Natural killer cell (primary cell): ENCODE measurements around the gene TICRR. TPM values are rescaled to one million over a fixed set of nuclear protein-coding genes. Genes with fewer than 3 reads are reported as not detected.

Experiments
- ATAC-seq, 3 donors: fragments of 150-1000 bp in 2 of 3; fragments of 200-7000 bp in 1 of 3; cut with Tn5 transposase; 1 replicate in 1 of 3; 2 replicates in 2 of 3; pipeline ENCODE4 v1.10.0; 2021; ENCODE audit warnings: mild to moderate bottlenecking in 2 of 3, moderate library complexity in 2 of 3
- DNase-seq, 2 donors: peaks; one replicate each; pipeline versions ENCODE4 v3.0.0 to v3.0.0-alpha.2; 2013 to 2021; ENCODE audit warnings: mixed read lengths in 1 of 2
- H3K27ac ChIP-seq: one replicate; pipeline ENCODE4 v1.5.1; 2013; ENCODE audit warnings: mild to moderate bottlenecking, low read length
- H3K27me3 ChIP-seq: one replicate; pipeline ENCODE4 v1.6.1; 2013; ENCODE audit warnings: low read length; ENCODE audit not compliant: control insufficient read depth, insufficient read depth
- H3K36me3 ChIP-seq: one replicate; pipeline ENCODE4 v1.6.1; 2013; ENCODE audit warnings: low read length; ENCODE audit not compliant: control insufficient read depth, insufficient read depth
- H3K4me1 ChIP-seq: one replicate; pipeline ENCODE4 v1.6.1; 2013; ENCODE audit warnings: low read length; ENCODE audit not compliant: control insufficient read depth, insufficient read depth
- H3K4me3 ChIP-seq: one replicate; pipeline ENCODE4 v1.5.1; 2013; ENCODE audit warnings: low read length
- H3K9me3 ChIP-seq: one replicate; pipeline ENCODE4 v1.6.1; 2013; ENCODE audit warnings: low read length; ENCODE audit not compliant: control insufficient read depth, insufficient read depth
- H3K27ac Mint-ChIP-seq, 2 donors: one replicate each; pipeline ENCODE4 v1.8.0; 2022; ENCODE audit warnings: mild to moderate bottlenecking in 2 of 2, mixed read lengths in 2 of 2, moderate library complexity in 1 of 2
- H3K27me3 Mint-ChIP-seq, 2 donors: one replicate each; pipeline ENCODE4 v1.8.0; 2022; ENCODE audit warnings: low read depth in 2 of 2, mixed read lengths in 2 of 2
- H3K36me3 Mint-ChIP-seq: one replicate; pipeline ENCODE4 v1.8.0; 2022; ENCODE audit warnings: mixed read lengths
- H3K4me1 Mint-ChIP-seq, 2 donors: one replicate each; pipeline ENCODE4 v1.8.0; 2022; ENCODE audit warnings: mixed read lengths in 2 of 2
- H3K4me3 Mint-ChIP-seq: one replicate; pipeline ENCODE4 v1.8.0; 2022; ENCODE audit warnings: mild to moderate bottlenecking, moderate library complexity, mixed read lengths
- H3K9me3 Mint-ChIP-seq, 2 donors: one replicate each; pipeline ENCODE4 v1.8.0; 2022; ENCODE audit warnings: mixed read lengths in 2 of 2
- WGBS: methylation state at CpG from one replicate; pipeline ENCODE4 v1.1.7; 2013; ENCODE audit warnings: missing lambda C conversion rate; ENCODE audit not compliant: insufficient coverage; 5-methylcytosine and 5-hydroxymethylcytosine counted together
- intact Hi-C: fragments of 100-400 bp; cut with micrococcal nuclease; formaldehyde crosslinking; loops from one replicate; pipeline ENCODE4 v1.14.2; 2022
- total RNA-seq, 4 donors: library from RNA; stranded (reverse); fragments of 120-200 nt in 1 of 4; gene quantifications; one replicate each; pipeline versions ENCODE4 v1.2.3 to v1.2.4, GENCODE V29; 2013 to 2022
- TF ChIP-seq, protein P1 (sequence below): fragments of 200-600 bp; IDR thresholded peaks from one replicate; pipeline ENCODE4 v1.8.0; 2022; ENCODE audit warnings: antibody characterized with exemption

The TICRR gene
- total RNA-seq, 3 donors from 2014 or later (not counting 1 experiment from before 2014, with no cell fraction given), result 0.13 to 0.59 (median 0.14) TPM

DNA sequence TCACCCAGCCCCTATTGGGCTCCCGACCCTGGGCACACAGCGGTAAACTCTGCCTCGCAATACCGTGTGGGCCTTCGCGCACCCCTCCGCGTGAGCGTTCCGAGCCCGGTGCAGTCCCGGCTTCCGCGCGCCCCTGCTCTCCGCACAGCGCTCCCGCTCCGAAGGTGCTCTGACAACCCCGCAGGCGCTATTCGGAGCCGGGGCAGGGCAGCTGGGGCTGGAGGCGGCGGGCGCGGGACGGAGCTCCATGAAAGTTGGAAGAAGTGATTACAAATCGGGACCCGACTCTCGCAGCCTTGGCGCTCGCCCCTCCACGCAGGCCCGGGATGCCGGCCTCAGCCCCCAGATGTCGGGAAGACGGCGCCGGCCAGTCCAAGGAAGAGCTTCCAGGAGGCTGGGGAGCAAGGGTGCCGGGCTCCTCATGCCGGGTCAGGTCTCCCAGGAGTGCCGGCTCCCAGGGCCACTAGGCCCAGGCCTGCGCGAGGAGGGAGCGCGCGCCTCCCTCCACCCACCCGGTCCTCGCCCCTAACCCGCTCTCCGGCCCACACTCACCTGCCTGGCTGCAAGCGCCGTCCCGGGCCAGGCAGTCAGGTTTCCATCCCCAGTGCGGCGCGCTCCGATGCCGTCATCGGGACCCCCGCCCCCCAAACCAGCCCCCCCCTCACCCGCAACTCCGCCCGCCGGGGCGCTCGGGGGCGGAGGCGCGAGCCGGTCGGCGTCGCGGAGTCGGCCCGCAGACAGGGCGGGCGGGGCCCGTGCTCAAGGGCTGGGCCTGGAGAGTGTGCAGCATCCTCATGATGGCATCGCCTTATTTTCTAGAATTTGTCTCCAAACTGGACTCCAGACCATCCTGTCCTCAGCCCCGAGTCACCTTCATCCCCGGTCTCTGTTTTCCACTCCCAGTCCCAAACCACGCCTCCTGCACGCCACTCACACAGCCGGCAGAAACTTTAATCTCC lies 79.9 kb downstream of the TICRR start, which contains the start of gene KIF7:
TSS of gene KIF7 (minus strand) at position 621 of the 959 bp plus-strand sequence. CDS start 2,537 bp downstream, outside the sequence.
- Histone ChIP-seq H3K27ac (no peak within 1 kb of the TSS), H3K27me3 (peaks cover 7% of the 10 kb centered on the region), H3K36me3 (no peaks in the 10 kb centered on the region), H3K4me3 (peak within 1 kb of the TSS; percentile 28), H3K9me3 (no peaks in the 10 kb centered on the region), H3K4me1 (peaks cover 16% of the 10 kb centered on the region)
- no peak within 1 kb of the TSS for H3K27ac Mint-ChIP-seq
- peaks cover 6 to 14% of the 10 kb centered on the region in 2 donors for H3K4me1 Mint-ChIP-seq
- DNase-seq, result peak in 1 of 2 donors; percentile 15
- no peaks in the 10 kb centered on the region for H3K36me3 Mint-ChIP-seq
- ATAC-seq, result peak; percentile 66 to 91 (median 91)
- 2% methylated on average over 86 of the region's 87 CpGs for WGBS
- H3K9me3 Mint-ChIP-seq, result no peaks in the 10 kb centered on the region
- peak within 1 kb of the TSS; percentile 87 for H3K4me3 Mint-ChIP-seq
- H3K27me3 Mint-ChIP-seq, result peaks cover 11 to 35% of the 10 kb centered on the region in 2 donors
- TF ChIP-seq, protein P1, sequence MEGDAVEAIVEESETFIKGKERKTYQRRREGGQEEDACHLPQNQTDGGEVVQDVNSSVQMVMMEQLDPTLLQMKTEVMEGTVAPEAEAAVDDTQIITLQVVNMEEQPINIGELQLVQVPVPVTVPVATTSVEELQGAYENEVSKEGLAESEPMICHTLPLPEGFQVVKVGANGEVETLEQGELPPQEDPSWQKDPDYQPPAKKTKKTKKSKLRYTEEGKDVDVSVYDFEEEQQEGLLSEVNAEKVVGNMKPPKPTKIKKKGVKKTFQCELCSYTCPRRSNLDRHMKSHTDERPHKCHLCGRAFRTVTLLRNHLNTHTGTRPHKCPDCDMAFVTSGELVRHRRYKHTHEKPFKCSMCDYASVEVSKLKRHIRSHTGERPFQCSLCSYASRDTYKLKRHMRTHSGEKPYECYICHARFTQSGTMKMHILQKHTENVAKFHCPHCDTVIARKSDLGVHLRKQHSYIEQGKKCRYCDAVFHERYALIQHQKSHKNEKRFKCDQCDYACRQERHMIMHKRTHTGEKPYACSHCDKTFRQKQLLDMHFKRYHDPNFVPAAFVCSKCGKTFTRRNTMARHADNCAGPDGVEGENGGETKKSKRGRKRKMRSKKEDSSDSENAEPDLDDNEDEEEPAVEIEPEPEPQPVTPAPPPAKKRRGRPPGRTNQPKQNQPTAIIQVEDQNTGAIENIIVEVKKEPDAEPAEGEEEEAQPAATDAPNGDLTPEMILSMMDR, result no peak
- intact Hi-C loops, result no loop called here

DNA sequence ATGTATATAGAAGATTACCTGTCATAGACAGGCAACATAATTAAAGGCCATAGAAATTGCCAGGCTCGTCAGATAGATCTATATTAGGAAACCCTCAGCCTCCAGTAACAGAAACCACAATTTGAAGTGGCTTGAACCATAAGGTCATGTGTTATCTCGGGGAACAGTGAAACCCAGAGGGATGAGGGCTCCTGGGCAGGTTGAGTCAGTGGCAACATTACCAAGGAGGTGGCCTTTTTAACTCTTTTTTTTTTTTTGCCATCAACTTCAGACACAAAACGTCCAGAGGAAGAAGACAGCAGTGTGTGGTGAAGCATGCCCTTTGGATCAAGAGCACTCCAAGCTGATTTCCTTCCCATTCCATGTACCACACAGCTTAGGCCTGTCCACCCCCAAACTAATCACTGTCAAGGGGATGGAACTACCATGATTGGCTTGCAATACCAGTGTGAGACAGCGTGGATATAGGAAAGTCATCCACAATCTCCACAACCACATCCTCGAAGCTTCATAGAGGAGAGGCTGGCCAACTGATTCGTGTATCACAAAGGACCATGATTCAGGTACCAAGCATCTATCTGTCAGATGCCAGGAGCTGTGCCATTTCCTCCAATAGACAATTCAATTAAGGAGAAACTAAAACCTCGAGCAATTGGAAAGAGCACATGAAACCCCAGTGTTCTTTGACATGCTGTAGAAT lies 81.0 kb downstream of the TICRR start:
- peaks cover 16% of the 10 kb centered on the region for H3K4me1 ChIP-seq
- H3K9me3 Mint-ChIP-seq, result no peaks in the 10 kb centered on the region
- no peak overlapping the region for H3K27ac ChIP-seq
- peak overlapping the region; percentile 87 for H3K4me3 Mint-ChIP-seq
- whole genome bisulfite sequencing, result 53% methylated on average over 7 of the region's 7 CpGs
- intact Hi-C loops, result no loop called here
- peaks cover 18 to 42% of the 10 kb centered on the region in 2 donors for H3K27me3 Mint-ChIP-seq
- H3K27ac Mint-ChIP-seq, result no peak overlapping the region
- no peaks in the 10 kb centered on the region for H3K36me3 ChIP-seq
- TF ChIP-seq, protein P1, result no peak
- no peak overlapping the region for H3K4me3 ChIP-seq
- H3K36me3 Mint-ChIP-seq, result no peaks in the 10 kb centered on the region
- H3K4me1 Mint-ChIP-seq, result peaks cover 6 to 14% of the 10 kb centered on the region in 2 donors
- no peaks in the 10 kb centered on the region for H3K9me3 ChIP-seq
- no peak for ATAC-seq
- DNase-seq, result no peak
- peaks cover 9% of the 10 kb centered on the region for H3K27me3 ChIP-seq

DNA sequence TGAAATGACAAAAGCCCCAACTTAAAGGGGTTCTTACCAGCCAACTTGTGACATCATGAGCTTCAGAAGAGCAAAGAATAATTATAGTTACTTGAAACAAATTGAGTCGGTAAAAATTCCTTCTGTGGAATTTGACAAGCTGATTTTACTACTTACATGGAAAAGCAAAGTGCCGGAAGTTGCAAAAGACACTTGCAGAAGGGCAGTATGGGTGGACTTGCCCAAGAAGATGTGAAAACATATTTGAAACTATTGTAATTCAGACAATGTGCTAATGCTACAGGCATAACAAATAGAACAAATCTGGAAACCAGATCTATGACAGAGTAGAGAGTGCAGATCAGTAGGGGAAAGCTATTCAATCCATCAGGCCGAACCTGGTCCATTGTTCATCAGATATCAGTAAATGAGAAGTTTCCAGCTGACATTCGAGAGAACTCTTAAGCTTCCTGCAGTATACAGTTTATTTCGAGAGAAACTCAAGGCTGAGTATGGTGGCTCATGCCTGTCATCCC lies 82.5 kb downstream of the TICRR start:
- Histone ChIP-seq H3K4me1 (peaks cover 16% of the 10 kb centered on the region), H3K36me3 (no peaks in the 10 kb centered on the region), H3K27me3 (peaks cover 9% of the 10 kb centered on the region), H3K4me3 (no peak overlapping the region), H3K9me3 (no peaks in the 10 kb centered on the region), H3K27ac (no peak overlapping the region)
- WGBS, result 90% methylated on average over 5 of the region's 5 CpGs
- H3K27me3 Mint-ChIP-seq, result peaks cover 18 to 42% of the 10 kb centered on the region in 2 donors
- no peak overlapping the region for H3K27ac Mint-ChIP-seq
- intact Hi-C loops, result no loop called here
- no peaks in the 10 kb centered on the region for H3K36me3 Mint-ChIP-seq
- no peak for ATAC-seq
- H3K4me1 Mint-ChIP-seq, result peaks cover 6 to 14% of the 10 kb centered on the region in 2 donors
- H3K4me3 Mint-ChIP-seq, result no peak overlapping the region
- H3K9me3 Mint-ChIP-seq, result no peaks in the 10 kb centered on the region
- no peak for DNase-seq
- TF ChIP-seq, protein P1, result no peak
